ENCODE results near the gene PTPRC.
"Not testable (repeated sequence)": the region's sequence is repeated elsewhere in the genome, so short reads cannot be mapped to it uniquely, and the experiment has no call there.

Gene PTPRC

GRCh38 chr1:198638894-198639635 is at the start of gene PTPRC:
TSS of gene PTPRC (plus strand) at chr1:198639040. CDS start at chr1:198639269, 229 bp downstream.
- Histone ChIP-seq H3K4me3 (ENCODE audit: low read depth, low read length) (no peak within 1 kb of the TSS), H3K9me3 (ENCODE audit: control insufficient read depth, insufficient read depth, low read length) (no peaks in the 10 kb centered on the region), H3K27me3 (ENCODE audit: control insufficient read depth, insufficient read depth, low read length) (no peaks in the 10 kb centered on the region), H3K27ac (ENCODE audit: low read depth, low read length) (no peak within 1 kb of the TSS), H3K4me1 (ENCODE audit: control insufficient read depth, insufficient read depth, low read length) (no peaks in the 10 kb centered on the region), H3K9ac (ENCODE audit: low read depth, low read length) (no peak within 1 kb of the TSS), H3K36me3 (ENCODE audit: control insufficient read depth, insufficient read depth, low read length) (no peaks in the 10 kb centered on the region)

GRCh38 chr1:198590454-198590853 is 48.4 kb upstream of the PTPRC start:
- H3K4me1 ChIP-seq (ENCODE audit: control insufficient read depth, insufficient read depth, low read length), result no peaks in the 10 kb centered on the region
- no peaks in the 10 kb centered on the region for H3K27me3 ChIP-seq (ENCODE audit: control insufficient read depth, insufficient read depth, low read length)
- no peak overlapping the region for H3K4me3 ChIP-seq (ENCODE audit: low read depth, low read length)
- H3K9ac ChIP-seq (ENCODE audit: low read depth, low read length), result no peak overlapping the region
- no peaks in the 10 kb centered on the region for H3K9me3 ChIP-seq (ENCODE audit: control insufficient read depth, insufficient read depth, low read length)
- no peak overlapping the region for H3K27ac ChIP-seq (ENCODE audit: low read depth, low read length)
- H3K36me3 ChIP-seq (ENCODE audit: control insufficient read depth, insufficient read depth, low read length), result no peaks in the 10 kb centered on the region

- peaks cover 7% of the 10 kb centered on the region for H3K9me3 ChIP-seq (ENCODE audit: control insufficient read depth, insufficient read depth, low read length)
- 0 out of 2 replicates have a peak, but pooled peaks cover under 1% of the 10 kb centered on the region for H3K4me1 ChIP-seq (ENCODE audit: control insufficient read depth, insufficient read depth, low read length)
- no peak overlapping the region for H3K27ac ChIP-seq (ENCODE audit: low read depth, low read length)
- H3K27me3 ChIP-seq (ENCODE audit: control insufficient read depth, insufficient read depth, low read length), result no peaks in the 10 kb centered on the region
- no peak overlapping the region for H3K9ac ChIP-seq (ENCODE audit: low read depth, low read length)
- no peak overlapping the region for H3K4me3 ChIP-seq (ENCODE audit: low read depth, low read length)
- H3K36me3 ChIP-seq (ENCODE audit: control insufficient read depth, insufficient read depth, low read length), result no peaks in the 10 kb centered on the region
Measured at GRCh38 chr1:198595765-198596164, 43.1 kb upstream of the PTPRC start.

- Histone ChIP-seq H3K4me1 (ENCODE audit: control insufficient read depth, insufficient read depth, low read length) (0 out of 2 replicates have a peak, but pooled peaks cover 7% of the 10 kb centered on the region), H3K36me3 (ENCODE audit: control insufficient read depth, insufficient read depth, low read length) (no peaks in the 10 kb centered on the region), H3K9ac (ENCODE audit: low read depth, low read length) (no peak overlapping the region), H3K27me3 (ENCODE audit: control insufficient read depth, insufficient read depth, low read length) (no peaks in the 10 kb centered on the region), H3K27ac (ENCODE audit: low read depth, low read length) (no peak overlapping the region), H3K4me3 (ENCODE audit: low read depth, low read length) (no peak overlapping the region), H3K9me3 (ENCODE audit: control insufficient read depth, insufficient read depth, low read length) (peaks cover 7% of the 10 kb centered on the region)
Measured at GRCh38 chr1:198597690-198598430, 41.0 kb upstream of the PTPRC start.

GRCh38 chr1:198598796-198599321 is 40.0 kb upstream of the PTPRC start:
- Histone ChIP-seq H3K4me3 (ENCODE audit: low read depth, low read length) (no peak overlapping the region), H3K27ac (ENCODE audit: low read depth, low read length) (no peak overlapping the region), H3K9ac (ENCODE audit: low read depth, low read length) (no peak overlapping the region), H3K36me3 (ENCODE audit: control insufficient read depth, insufficient read depth, low read length) (no peaks in the 10 kb centered on the region), H3K4me1 (ENCODE audit: control insufficient read depth, insufficient read depth, low read length) (0 out of 2 replicates have a peak, but pooled peaks cover 7% of the 10 kb centered on the region), H3K9me3 (ENCODE audit: control insufficient read depth, insufficient read depth, low read length) (peaks cover 7% of the 10 kb centered on the region), H3K27me3 (ENCODE audit: control insufficient read depth, insufficient read depth, low read length) (no peaks in the 10 kb centered on the region)

- no peak overlapping the region for H3K27ac ChIP-seq (ENCODE audit: low read depth, low read length)
- H3K9me3 ChIP-seq (ENCODE audit: control insufficient read depth, insufficient read depth, low read length), result peaks cover 7% of the 10 kb centered on the region
- H3K36me3 ChIP-seq (ENCODE audit: control insufficient read depth, insufficient read depth, low read length), result no peaks in the 10 kb centered on the region
- H3K4me3 ChIP-seq (ENCODE audit: low read depth, low read length), result no peak overlapping the region
- H3K9ac ChIP-seq (ENCODE audit: low read depth, low read length), result no peak overlapping the region
- H3K4me1 ChIP-seq (ENCODE audit: control insufficient read depth, insufficient read depth, low read length), result 0 out of 2 replicates have a peak, but pooled peaks cover 7% of the 10 kb centered on the region
- no peaks in the 10 kb centered on the region for H3K27me3 ChIP-seq (ENCODE audit: control insufficient read depth, insufficient read depth, low read length)
Measured at GRCh38 chr1:198599749-198600148, 39.1 kb upstream of the PTPRC start.

- Histone ChIP-seq H3K9me3 (ENCODE audit: control insufficient read depth, insufficient read depth, low read length) (peaks cover 7% of the 10 kb centered on the region), H3K9ac (ENCODE audit: low read depth, low read length) (no peak overlapping the region), H3K27ac (ENCODE audit: low read depth, low read length) (no peak overlapping the region), H3K4me1 (ENCODE audit: control insufficient read depth, insufficient read depth, low read length) (peaks cover 13% of the 10 kb centered on the region; the same call in 1 of the 2 replicates), H3K36me3 (ENCODE audit: control insufficient read depth, insufficient read depth, low read length) (no peaks in the 10 kb centered on the region), H3K27me3 (ENCODE audit: control insufficient read depth, insufficient read depth, low read length) (no peaks in the 10 kb centered on the region), H3K4me3 (ENCODE audit: low read depth, low read length) (no peak overlapping the region)
Measured at GRCh38 chr1:198600906-198601305, 37.9 kb upstream of the PTPRC start.

- peaks cover 13% of the 10 kb centered on the region; the same call in 1 of the 2 replicates for H3K4me1 ChIP-seq (ENCODE audit: control insufficient read depth, insufficient read depth, low read length)
- not testable (repeated sequence) for H3K36me3 ChIP-seq (ENCODE audit: control insufficient read depth, insufficient read depth, low read length); H3K27ac ChIP-seq (ENCODE audit: low read depth, low read length); H3K9me3 ChIP-seq (ENCODE audit: control insufficient read depth, insufficient read depth, low read length); H3K9ac ChIP-seq (ENCODE audit: low read depth, low read length); H3K27me3 ChIP-seq (ENCODE audit: control insufficient read depth, insufficient read depth, low read length); H3K4me3 ChIP-seq (ENCODE audit: low read depth, low read length)
Measured at GRCh38 chr1:198601310-198601709, 37.5 kb upstream of the PTPRC start.

- no peak overlapping the region for H3K27ac ChIP-seq (ENCODE audit: low read depth, low read length)
- no peak overlapping the region for H3K4me3 ChIP-seq (ENCODE audit: low read depth, low read length)
- peaks cover 7% of the 10 kb centered on the region for H3K9me3 ChIP-seq (ENCODE audit: control insufficient read depth, insufficient read depth, low read length)
- H3K36me3 ChIP-seq (ENCODE audit: control insufficient read depth, insufficient read depth, low read length), result no peaks in the 10 kb centered on the region
- no peak overlapping the region for H3K9ac ChIP-seq (ENCODE audit: low read depth, low read length)
- no peaks in the 10 kb centered on the region for H3K27me3 ChIP-seq (ENCODE audit: control insufficient read depth, insufficient read depth, low read length)
- peaks cover 13% of the 10 kb centered on the region; the same call in 1 of the 2 replicates for H3K4me1 ChIP-seq (ENCODE audit: control insufficient read depth, insufficient read depth, low read length)
Measured at GRCh38 chr1:198601936-198602889, 36.6 kb upstream of the PTPRC start.

GRCh38 chr1:198604975-198605374 is 33.9 kb upstream of the PTPRC start:
- Histone ChIP-seq H3K36me3 (ENCODE audit: control insufficient read depth, insufficient read depth, low read length) (no peaks in the 10 kb centered on the region), H3K27me3 (ENCODE audit: control insufficient read depth, insufficient read depth, low read length) (no peaks in the 10 kb centered on the region), H3K9ac (ENCODE audit: low read depth, low read length) (no peak overlapping the region), H3K9me3 (ENCODE audit: control insufficient read depth, insufficient read depth, low read length) (peaks cover 7% of the 10 kb centered on the region), H3K27ac (ENCODE audit: low read depth, low read length) (no peak overlapping the region), H3K4me1 (ENCODE audit: control insufficient read depth, insufficient read depth, low read length) (peaks cover 13% of the 10 kb centered on the region; the same call in 1 of the 2 replicates), H3K4me3 (ENCODE audit: low read depth, low read length) (no peak overlapping the region)
